ENCODE measurements around the gene RNPEPL1. TPM values are rescaled to one million over a fixed set of nuclear protein-coding genes. Genes with fewer than 3 reads are reported as not detected.

The RNPEPL1 gene
- total and polyA plus RNA-seq, 2 donors from 2014 or later: 65.4 to 77.4 TPM

- intact Hi-C loops (cut with DNase I): no loop called here
- TF ChIP-seq CTCF (IDR thresholded peaks at IDR 0.05; ENCODE audit: borderline replicate concordance, extremely low read depth, insufficient read depth): no peak
- Histone ChIP-seq H3K27me3 (ENCODE audit: control insufficient read depth, insufficient read depth, low read length) (no peaks in the 10 kb centered on the region), H3K36me3 (ENCODE audit: control insufficient read depth in 2 of 3, insufficient read depth in 3 of 3, low read length in 3 of 3) (peaks cover 0 to 5% (median 4%) of the 10 kb centered on the region in 3 donors), H3K4me1 (ENCODE audit: control insufficient read depth in 2 of 3, insufficient read depth in 2 of 3, low read depth in 1 of 3, low read length in 3 of 3) (no peaks in the 10 kb centered on the region), H3K4me3 (ENCODE audit: low read length in 3 of 3) (no peak overlapping the region), H3K9me3 (ENCODE audit: control insufficient read depth in 2 of 3, insufficient read depth in 1 of 3, low read length in 3 of 3) (no peaks in the 10 kb centered on the region), H3K9ac (ENCODE audit: low read length in 3 of 3) (no peak overlapping the region), H3K27ac (ENCODE audit: low read depth in 2 of 2, low read length in 2 of 2) (no peak overlapping the region)
- FAIRE-seq (no peak), DNase-seq (peak in 2 of 5 donors; percentile 20 to 59)
These were observed 29.3 kb downstream of the RNPEPL1 start for GRCh38 chr2:240597419-240598181.

DNA sequence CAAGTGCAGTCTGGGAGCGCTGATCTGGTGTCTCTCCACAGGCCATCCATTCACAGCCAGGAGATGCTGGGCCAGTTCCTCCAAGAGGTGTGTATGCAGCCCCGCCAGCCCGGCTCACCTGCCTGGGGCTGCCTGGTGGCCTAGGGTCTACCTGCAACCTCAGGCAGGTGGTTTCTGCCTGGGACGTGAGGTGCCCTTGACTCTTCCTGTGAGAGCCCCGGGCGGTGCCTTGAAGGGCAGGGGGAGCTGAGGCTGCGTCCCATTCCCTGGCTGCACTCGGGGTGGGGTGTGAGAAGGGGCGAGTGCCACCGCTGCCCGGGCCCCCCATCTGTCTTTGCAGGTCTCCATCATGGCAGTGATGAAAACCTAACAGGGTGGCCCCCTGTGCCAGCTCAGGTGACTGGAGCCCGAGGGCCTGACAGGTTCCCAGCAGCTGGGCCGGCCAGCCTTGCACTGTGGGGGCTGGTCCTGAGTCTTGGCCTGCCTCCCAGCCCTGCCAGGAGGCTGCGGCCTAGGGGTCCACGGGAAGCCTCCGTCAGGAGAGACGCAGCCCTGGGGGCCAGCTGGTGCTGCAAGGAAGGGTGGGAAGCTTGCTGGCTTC is 30.1 kb downstream of the RNPEPL1 start:
- H3K27me3 ChIP-seq (ENCODE audit: control insufficient read depth, insufficient read depth, low read length): no peaks in the 10 kb centered on the region
- no peak overlapping the region for H3K27ac ChIP-seq (ENCODE audit: low read depth in 2 of 2, low read length in 2 of 2)
- peaks cover 0 to 5% (median 3%) of the 10 kb centered on the region in 3 donors for H3K36me3 ChIP-seq (ENCODE audit: control insufficient read depth in 2 of 3, insufficient read depth in 3 of 3, low read length in 3 of 3)
- H3K9me3 ChIP-seq (ENCODE audit: control insufficient read depth in 2 of 3, insufficient read depth in 1 of 3, low read length in 3 of 3): no peaks in the 10 kb centered on the region
- DNase-seq: peak in 2 of 5 donors; percentile 26 to 69
- no peak for TF ChIP-seq CTCF (IDR thresholded peaks at IDR 0.05; ENCODE audit: borderline replicate concordance, extremely low read depth, insufficient read depth)
- no peak overlapping the region for H3K9ac ChIP-seq (ENCODE audit: low read length in 3 of 3)
- no peak overlapping the region for H3K4me3 ChIP-seq (ENCODE audit: low read length in 3 of 3)
- intact Hi-C loops (cut with DNase I): no loop called here
- no peak for FAIRE-seq
- H3K4me1 ChIP-seq (ENCODE audit: control insufficient read depth in 2 of 3, insufficient read depth in 2 of 3, low read depth in 1 of 3, low read length in 3 of 3): no peaks in the 10 kb centered on the region

DNA sequence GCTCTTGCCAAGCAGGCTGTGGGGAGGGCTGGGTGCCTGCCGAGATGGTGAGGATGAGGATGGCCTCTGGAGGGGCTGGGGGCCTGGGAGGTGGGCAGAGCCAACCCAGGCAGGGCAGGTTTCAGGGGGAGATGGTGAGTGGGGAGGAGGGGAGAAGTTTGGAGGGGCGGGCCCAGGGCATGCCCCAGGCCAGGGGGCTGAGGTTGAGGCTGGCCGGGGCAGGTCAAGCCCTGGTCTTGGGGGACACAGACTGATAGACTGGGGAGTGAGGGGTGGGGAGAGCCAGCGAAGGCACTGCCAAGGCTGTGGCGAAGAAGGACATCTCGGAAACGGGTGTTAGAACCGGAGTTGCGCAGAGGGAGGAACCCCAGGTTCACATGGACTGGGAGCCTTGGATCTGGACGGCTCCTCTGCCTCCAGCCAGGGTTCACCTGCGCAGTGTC is 30.9 kb downstream of the RNPEPL1 start:
- TF ChIP-seq CTCF (IDR thresholded peaks at IDR 0.05; ENCODE audit: borderline replicate concordance, extremely low read depth, insufficient read depth): no peak
- Histone ChIP-seq H3K9me3 (ENCODE audit: control insufficient read depth in 2 of 3, insufficient read depth in 1 of 3, low read length in 3 of 3) (no peaks in the 10 kb centered on the region), H3K27me3 (ENCODE audit: control insufficient read depth, insufficient read depth, low read length) (no peaks in the 10 kb centered on the region), H3K36me3 (ENCODE audit: control insufficient read depth in 2 of 3, insufficient read depth in 3 of 3, low read length in 3 of 3) (peaks cover 0 to 5% (median 3%) of the 10 kb centered on the region in 3 donors), H3K4me1 (ENCODE audit: control insufficient read depth in 2 of 3, insufficient read depth in 2 of 3, low read depth in 1 of 3, low read length in 3 of 3) (peaks cover 0 to under 1% (median 0%) of the 10 kb centered on the region in 3 donors), H3K4me3 (ENCODE audit: low read length in 3 of 3) (no peak overlapping the region), H3K27ac (ENCODE audit: low read depth in 2 of 2, low read length in 2 of 2) (no peak overlapping the region), H3K9ac (ENCODE audit: low read length in 3 of 3) (no peak overlapping the region)
- intact Hi-C loops (cut with DNase I): no loop called here
- FAIRE-seq (no peak), DNase-seq (peak in 2 of 5 donors; percentile 18 to 61)

Data from kidney (tissue), 14 donors.